OCI-LY7 (cell line): Measurements from ENCODE around the gene AGAP5. TPM values are rescaled to one million over a fixed set of nuclear protein-coding genes. Genes with fewer than 3 reads are reported as not detected.
A peak's percentile ranks its signal among the peaks of the same experiment; 100 is the strongest.

Experiments
- BruUV-seq: library from RNA; stranded (reverse); fragments of 400-500 nt; replicated peaks from 2 replicates; lab custom pipeline; 2021; lab: Mats Ljungman, UMichigan
- CTCF ChIA-PET: fragments of 300-600 bp; sonication (Branson Sonifier 250); formaldehyde crosslinking; loops from one replicate; lab custom pipeline; 2022; ENCODE audit warnings: antibody characterized with exemption; ENCODE audit not compliant: unreplicated experiment; lab: Charles Lee
- POLR2A ChIA-PET: fragments of 300-600 bp; sonication (Branson Sonifier 250); formaldehyde crosslinking; loops from one replicate; lab custom pipeline; 2022; ENCODE audit warnings: antibody characterized with exemption; lab: Charles Lee
- DNase-seq: peaks from one replicate; pipeline ENCODE4 v3.0.0-alpha.2; 2015; ENCODE audit warnings: low spot score
- H2AFZ ChIP-seq: fragments of 200-600 bp; sonication (generic), shearing (Covaris generic); 2 replicates; pipeline ENCODE4 v1.6.1; 2014; ENCODE audit warnings: mild to moderate bottlenecking, antibody characterized with exemption, low read length, moderate library complexity
- H3K27ac ChIP-seq: fragments of 200-600 bp; sonication (generic); 2 replicates; pipeline ENCODE4 v1.5.1; 2014; ENCODE audit warnings: mixed run types, low read depth, mild to moderate bottlenecking, moderate library complexity, low read length, inconsistent platforms; ENCODE audit not compliant: poor library complexity, severe bottlenecking
- H3K36me3 ChIP-seq: fragments of 200-600 bp; sonication (generic); 2 replicates; pipeline ENCODE4 v1.6.1; 2014; ENCODE audit warnings: mild to moderate bottlenecking, antibody characterized with exemption, low read length, moderate library complexity, mixed read lengths; ENCODE audit not compliant: insufficient read depth
- H3K4me1 ChIP-seq: fragments of 200-600 bp; sonication (generic); 2 replicates; pipeline ENCODE4 v1.5.1; 2014; ENCODE audit warnings: mild to moderate bottlenecking, low read length; ENCODE audit not compliant: insufficient read depth, poor library complexity, severe bottlenecking
- H3K4me2 ChIP-seq: fragments of 200-600 bp; sonication (generic); 2 replicates; pipeline ENCODE4 v1.6.1; 2014; ENCODE audit warnings: mild to moderate bottlenecking, low read length
- H3K4me3 ChIP-seq: fragments of 200-600 bp; sonication (generic); 2 replicates; pipeline ENCODE4 v1.5.1; 2014; ENCODE audit warnings: mild to moderate bottlenecking, low read depth, low read length; ENCODE audit not compliant: poor library complexity, severe bottlenecking
- H3K79me2 ChIP-seq: fragments of 200-600 bp; sonication (generic); 2 replicates; pipeline ENCODE4 v1.6.1; 2016; ENCODE audit warnings: low read depth, mild to moderate bottlenecking, low read length, moderate library complexity, mixed read lengths; ENCODE audit not compliant: insufficient read depth
- H3K9me2 ChIP-seq: fragments of 200-600 bp; sonication (generic); 2 replicates; pipeline ENCODE4 v1.6.1; 2016; ENCODE audit warnings: mild to moderate bottlenecking, low read length, mixed read lengths; ENCODE audit not compliant: insufficient read depth
- H3K9me3 ChIP-seq: fragments of 200-600 bp; sonication (generic); 2 replicates; pipeline ENCODE4 v1.6.1; 2014; ENCODE audit warnings: mild to moderate bottlenecking, mixed run types, low read length, mixed read lengths
- H4K20me1 ChIP-seq: fragments of 200-600 bp; sonication (generic); 2 replicates; pipeline ENCODE4 v1.6.1; 2014; ENCODE audit warnings: mild to moderate bottlenecking, antibody characterized with exemption, low read length, moderate library complexity, mixed read lengths; ENCODE audit not compliant: insufficient read depth
- CTCF ChIP-seq: fragments of 200-600 bp; sonication (generic); conservative IDR thresholded peaks from 2 replicates; pipeline ENCODE4 v1.5.1; 2014; ENCODE audit warnings: mild to moderate bottlenecking, antibody characterized with exemption, low read length, moderate library complexity, mixed read lengths
- EZH2phosphoT487 ChIP-seq: fragments of 200-600 bp; sonication (generic); IDR thresholded peaks from 2 replicates; pipeline ENCODE4 v1.6.1; 2018; ENCODE audit warnings: low read depth, borderline replicate concordance, mild to moderate bottlenecking, mixed run types, antibody characterized with exemption, low read length, moderate library complexity, mixed read lengths
- intact Hi-C: fragments of 100-400 bp; cut with micrococcal nuclease; formaldehyde crosslinking; loops from one replicate; pipeline ENCODE4 v1.10.0; 2022; ENCODE audit not compliant: unreplicated experiment
- small RNA-seq: library from RNA; depleted of rRNA; stranded (forward); fragments of <200 nt; gene quantifications from one replicate; pipeline ENCODE3, GENCODE V24; 2014
- total RNA-seq, 2 experiments: library from RNA; depleted of rRNA in 1 of 2; stranded (reverse); fragments of >200 nt in 1 of 2; shearing (Covaris generic) in 1 of 2; gene quantifications; 2 replicates each; pipeline ENCODE4 v1.2.3, GENCODE V29; 2014 to 2022

AGAP5 gene
- total RNA-seq, 2 experiments from 2014 or later: 4.6 to 9.9 TPM

- Histone ChIP-seq H4K20me1 (no peaks in the 10 kb centered on the region), H3K79me2 (peaks cover 15% of the 10 kb centered on the region; the same call in 1 of the 2 replicates), H3K4me2 (peak overlapping the region; percentile 84), H3K4me3 (peak overlapping the region; percentile 76), H2AFZ (peak overlapping the region; percentile 66), H3K9me3 (no peaks in the 10 kb centered on the region), H3K9me2 (no peaks in the 10 kb centered on the region), H3K36me3 (no peaks in the 10 kb centered on the region), H3K27ac (peak overlapping the region; percentile 32), H3K4me1 (peaks cover 17% of the 10 kb centered on the region)
- peak; percentile 41 for DNase-seq
- no peak; the same call in 1 of the 2 replicates for TF ChIP-seq CTCF
- TF ChIP-seq EZH2phosphoT487: no peak
- POLR2A ChIA-PET: interaction anchor here (0.6 to 1.3 kb wide), 8 partner anchors 10 to 1546 kb away, joined by 3 to 9 read pairs (median 4); partner anchors contain the start of gene DNAJC9
- CTCF ChIA-PET: interaction anchor here (0.6 to 1.0 kb wide), 2 partner anchors 113 to 200 kb away, joined by 3 read pairs; no protein-coding TSS in a partner anchor
- intact Hi-C loops: no loop called here
- BruUV-seq: no TSS peak
Measured at GRCh38 chr10:73625004-73625883, 72.7 kb downstream of the AGAP5 start.

Small RNA genes within 50 kb of the gene (small RNA-seq; reads per million reads assigned to genes)
- gene AC022400.4 (not detected), gene RNA5SP320 (not detected)

Other genes with a start within 250 kb of the AGAP5 start
- gene PPP3CB, start 202.1 kb downstream of the AGAP5 start, total RNA-seq (2014; rRNA removed; shearing (Covaris generic)): 15.5 and 18.6 TPM in 2 replicates
- 43.1 and 45.3 TPM in 2 replicates for gene PPP3CB, start 202.1 kb downstream of the AGAP5 start, total RNA-seq (2022)
- 9.7 and 15.2 TPM in 2 replicates for gene USP54, start 106.8 kb downstream of the AGAP5 start, total RNA-seq (2014; rRNA removed; shearing (Covaris generic))
- gene USP54, start 106.8 kb downstream of the AGAP5 start, total RNA-seq (2022): 16.4 and 17.6 TPM in 2 replicates
- gene MYOZ1, start 56.6 kb downstream of the AGAP5 start, total RNA-seq (2014; rRNA removed; shearing (Covaris generic)): not detected in 2 replicates
- not detected in 2 replicates for gene MYOZ1, start 56.6 kb downstream of the AGAP5 start, total RNA-seq (2022)
- not detected in 2 replicates for gene SYNPO2L, start 42.1 kb downstream of the AGAP5 start, total RNA-seq (2014; rRNA removed; shearing (Covaris generic))
- not detected in 2 replicates for gene SYNPO2L, start 42.1 kb downstream of the AGAP5 start, total RNA-seq (2022)
- gene SEC24C, start 46.3 kb upstream of the AGAP5 start, total RNA-seq (2014; rRNA removed; shearing (Covaris generic)): 51.9 and 53.6 TPM in 2 replicates
- 82.0 and 87.1 TPM in 2 replicates for gene SEC24C, start 46.3 kb upstream of the AGAP5 start, total RNA-seq (2022)
- 55.6 and 64.8 TPM in 2 replicates for gene CHCHD1, start 83.9 kb upstream of the AGAP5 start, total RNA-seq (2014; rRNA removed; shearing (Covaris generic))
- 33.6 and 36.6 TPM in 2 replicates for gene CHCHD1, start 83.9 kb upstream of the AGAP5 start, total RNA-seq (2022)
- 22.0 and 22.6 TPM in 2 replicates for gene ZSWIM8, start 87.5 kb upstream of the AGAP5 start, total RNA-seq (2014; rRNA removed; shearing (Covaris generic))
- 52.6 and 59.5 TPM in 2 replicates for gene ZSWIM8, start 87.5 kb upstream of the AGAP5 start, total RNA-seq (2022)
- 27.7 and 45.2 TPM in 2 replicates for gene NDST2, start 113.5 kb upstream of the AGAP5 start, total RNA-seq (2014; rRNA removed; shearing (Covaris generic))
- 52.8 and 59.7 TPM in 2 replicates for gene NDST2, start 113.5 kb upstream of the AGAP5 start, total RNA-seq (2022)
- gene CAMK2G, start 176.4 kb upstream of the AGAP5 start, total RNA-seq (2014; rRNA removed; shearing (Covaris generic)): 21.1 and 29.1 TPM in 2 replicates
- gene CAMK2G, start 176.4 kb upstream of the AGAP5 start, total RNA-seq (2022): 34.8 and 41.6 TPM in 2 replicates
- 2.0 and 5.2 TPM in 2 replicates for gene PLAU, start 213.0 kb upstream of the AGAP5 start, total RNA-seq (2014; rRNA removed; shearing (Covaris generic))
- 0.74 and 0.85 TPM in 2 replicates for gene PLAU, start 213.0 kb upstream of the AGAP5 start, total RNA-seq (2022)